ENCODE results near the gene XXYLT1. TPM values are rescaled to one million over a fixed set of nuclear protein-coding genes. Genes with fewer than 3 reads are reported as not detected.

Gene XXYLT1
- total RNA-seq, 6 experiments from 2014 or later: 1.7 to 6.5 (median 2.1) TPM

- intact Hi-C loops (cut with DNase I): no loop called here
- ATAC-seq (no peak), DNase-seq (peak in 1 of 3 donors; percentile 22)
- Histone ChIP-seq H3K9me3 (no peaks in the 10 kb centered on the region), H3K27me3 (no peaks in the 10 kb centered on the region), H3K36me3 (no peaks in the 10 kb centered on the region), H3K4me3 (no peak overlapping the region), H3K4me1 (no peaks in the 10 kb centered on the region), H3K27ac (no peak overlapping the region)
- TF ChIP-seq POLR2A (IDR thresholded peaks at IDR 0.05): no peak
- WGBS (ENCODE audit: insufficient coverage, low coverage, low lambda C conversion rate, missing lambda C conversion rate): 68% methylated on average over 4 of the region's 6 CpGs
Measured at GRCh38 chr3:195019335-195019734, 251.6 kb downstream of the XXYLT1 start.

Small RNA genes lying within 50 kb of the gene (microRNA-seq; reads per million reads assigned to microRNA genes)
- 0 reads per million in 2 donors for gene MIR3137

Small RNA genes lying within 50 kb of the gene (small RNA-seq; reads per million reads assigned to genes)
- gene MIR3137 (0 reads per million in 2 experiments), gene RN7SL36P (0 reads per million in 2 experiments), gene RNU6-25P (0 reads per million in 2 experiments)

Other genes with a start within 250 kb of the XXYLT1 start
- 10 to 100 TPM; 15.1 to 21.7 (median 18.5) TPM for gene ACAP2, start 171.9 kb upstream of the XXYLT1 start, total RNA-seq

Data from right lobe of liver (tissue), 6 donors.